Panc1 (cell line): ENCODE data around the gene KLHL41. TPM values are rescaled to one million over a fixed set of nuclear protein-coding genes. Genes with fewer than 3 reads are reported as not detected.
A peak's percentile ranks its signal among the peaks of the same experiment; 100 is the strongest.

ENCODE experiments used
- ATAC-seq: fragments of 200-7000 bp; cut with Tn5 transposase; 2 replicates; pipeline ENCODE4 v1.9.1; 2020; ENCODE audit warnings: mild to moderate bottlenecking, moderate library complexity
- BruUV-seq: library from RNA; stranded (reverse); fragments of 400-500 nt; replicated peaks from 2 replicates; lab custom pipeline; 2021; lab: Mats Ljungman, UMichigan
- CTCF ChIA-PET: fragments of 300-600 bp; sonication (Branson Sonifier 250); formaldehyde crosslinking; loops from one replicate; lab custom pipeline; 2022; ENCODE audit warnings: antibody characterized with exemption; lab: Charles Lee
- POLR2A ChIA-PET: fragments of 300-600 bp; sonication (Branson Sonifier 250); formaldehyde crosslinking; loops from one replicate; lab custom pipeline; 2022; ENCODE audit warnings: antibody characterized with exemption; lab: Charles Lee
- DNase-seq: peaks from one replicate; pipeline ENCODE4 v3.0.0-alpha.2; 2010; ENCODE audit warnings: low read depth, low spot score
- H3K27ac ChIP-seq: 2 replicates; pipeline ENCODE4 v1.5.1; 2011; ENCODE audit warnings: mild to moderate bottlenecking, low read length, inconsistent platforms
- H3K27me3 ChIP-seq: fragments of 200-500 bp; sonication (Bioruptor generic); 2 replicates; pipeline ENCODE4 v1.6.0; 2014; ENCODE audit warnings: low read length, inconsistent platforms; ENCODE audit not compliant: control insufficient read depth, insufficient read depth
- H3K36me3 ChIP-seq: fragments of 200-500 bp; sonication (Bioruptor generic); 2 replicates; pipeline ENCODE4 v1.5.1; 2014; ENCODE audit warnings: inconsistent platforms, mild to moderate bottlenecking, low read length, moderate library complexity; ENCODE audit not compliant: control insufficient read depth, insufficient read depth
- H3K4me1 ChIP-seq: 2 replicates; pipeline ENCODE4 v1.5.1; 2011; ENCODE audit warnings: inconsistent platforms, mild to moderate bottlenecking, low read length, moderate library complexity; ENCODE audit not compliant: control insufficient read depth, insufficient read depth
- H3K4me3 ChIP-seq, 2 experiments: 2 replicates each; pipeline ENCODE4 v1.5.1; 2011 to 2012; ENCODE audit warnings: low read depth in 2 of 2, low read length in 2 of 2, mild to moderate bottlenecking in 2 of 2, inconsistent platforms in 1 of 2, moderate library complexity in 1 of 2
- H3K9me3 ChIP-seq: fragments of 200-500 bp; sonication (Bioruptor generic); 2 replicates; pipeline ENCODE4 v1.5.1; 2014; ENCODE audit warnings: low read depth, mild to moderate bottlenecking, inconsistent platforms, low read length, moderate library complexity; ENCODE audit not compliant: control insufficient read depth, insufficient read depth
- POLR2AphosphoS5 ChIP-seq: IDR thresholded peaks from 2 replicates; pipeline ENCODE4 v1.6.1; 2012; ENCODE audit warnings: mild to moderate bottlenecking, low read depth, low read length, moderate library complexity
- SIN3A ChIP-seq: IDR thresholded peaks from 2 replicates; pipeline ENCODE4 v1.6.1; 2012; ENCODE audit warnings: low read depth, mild to moderate bottlenecking, low read length, moderate library complexity, borderline replicate concordance; ENCODE audit not compliant: insufficient read depth
- TCF7L2 ChIP-seq: IDR thresholded peaks from 2 replicates; pipeline ENCODE4 v1.6.1; 2011; ENCODE audit warnings: mild to moderate bottlenecking, low read depth, low read length, inconsistent platforms
- in situ Hi-C: cut with HindIII; loops from 2 replicates; pipeline ENCODE4 v1.10.0; 2016; ENCODE audit warnings: low sequenced_read_pairs, low pct_unique_long_range_greater_than_20kb
- intact Hi-C: fragments of 100-400 bp; cut with micrococcal nuclease; formaldehyde crosslinking; loops from one replicate; pipeline ENCODE4 v1.10.0; 2022; ENCODE audit not compliant: unreplicated experiment
- total RNA-seq: library from RNA; stranded (reverse); gene quantifications from one replicate; pipeline ENCODE4 v1.2.1, GENCODE V29; 2021; ENCODE audit not compliant: unreplicated experiment
- TF ChIP-seq, protein P1 (sequence below), 2 experiments: IDR thresholded peaks; 2 replicates each; pipeline ENCODE4 v1.6.1; 2011 to 2012; ENCODE audit warnings: low read depth in 2 of 2, control low read depth in 1 of 2, low read length in 1 of 2, mild to moderate bottlenecking in 1 of 2, moderate library complexity in 1 of 2; ENCODE audit not compliant: insufficient read depth in 1 of 2
- TF ChIP-seq, protein P2 (sequence below): fragments of 450-650 bp; IDR thresholded peaks from 2 replicates; pipeline ENCODE4 v1.5.1; 2017; ENCODE audit warnings: mild to moderate bottlenecking

The KLHL41 gene
- total RNA-seq, 1 experiment from 2014 or later, result 0.72 TPM

DNA sequence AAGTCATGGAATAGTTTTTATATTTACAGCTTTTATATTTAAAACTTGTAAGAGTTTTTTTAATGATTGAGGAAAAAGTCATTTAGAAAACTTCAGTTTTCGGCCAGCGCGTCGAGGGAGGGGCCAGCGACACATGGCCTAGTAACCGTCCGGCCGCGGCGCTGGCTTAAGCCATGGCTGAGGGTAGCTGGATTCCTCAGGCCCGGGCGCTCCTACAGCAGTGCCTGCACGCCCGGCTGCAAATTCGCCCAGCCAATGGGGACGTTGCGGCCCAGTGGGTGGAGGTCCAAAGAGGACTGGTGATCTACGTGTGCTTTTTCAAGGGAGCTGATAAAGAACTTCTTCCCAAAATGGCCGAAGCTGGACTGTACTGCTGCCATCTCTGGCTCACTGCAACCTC, 4.9 kb upstream of the KLHL41 start:
- no TSS peak for BruUV-seq
- ATAC-seq (no peak), DNase-seq (no peak)
- in situ Hi-C loops, result no loop called here
- Histone ChIP-seq H3K27me3 (no peaks in the 10 kb centered on the region), H3K4me3 (no peak overlapping the region), H3K27ac (no peak overlapping the region), H3K9me3 (no peaks in the 10 kb centered on the region), H3K36me3 (no peaks in the 10 kb centered on the region), H3K4me1 (peaks cover 8% of the 10 kb centered on the region)
- TF ChIP-seq TCF7L2, result no peak
- TF ChIP-seq, protein P1, sequence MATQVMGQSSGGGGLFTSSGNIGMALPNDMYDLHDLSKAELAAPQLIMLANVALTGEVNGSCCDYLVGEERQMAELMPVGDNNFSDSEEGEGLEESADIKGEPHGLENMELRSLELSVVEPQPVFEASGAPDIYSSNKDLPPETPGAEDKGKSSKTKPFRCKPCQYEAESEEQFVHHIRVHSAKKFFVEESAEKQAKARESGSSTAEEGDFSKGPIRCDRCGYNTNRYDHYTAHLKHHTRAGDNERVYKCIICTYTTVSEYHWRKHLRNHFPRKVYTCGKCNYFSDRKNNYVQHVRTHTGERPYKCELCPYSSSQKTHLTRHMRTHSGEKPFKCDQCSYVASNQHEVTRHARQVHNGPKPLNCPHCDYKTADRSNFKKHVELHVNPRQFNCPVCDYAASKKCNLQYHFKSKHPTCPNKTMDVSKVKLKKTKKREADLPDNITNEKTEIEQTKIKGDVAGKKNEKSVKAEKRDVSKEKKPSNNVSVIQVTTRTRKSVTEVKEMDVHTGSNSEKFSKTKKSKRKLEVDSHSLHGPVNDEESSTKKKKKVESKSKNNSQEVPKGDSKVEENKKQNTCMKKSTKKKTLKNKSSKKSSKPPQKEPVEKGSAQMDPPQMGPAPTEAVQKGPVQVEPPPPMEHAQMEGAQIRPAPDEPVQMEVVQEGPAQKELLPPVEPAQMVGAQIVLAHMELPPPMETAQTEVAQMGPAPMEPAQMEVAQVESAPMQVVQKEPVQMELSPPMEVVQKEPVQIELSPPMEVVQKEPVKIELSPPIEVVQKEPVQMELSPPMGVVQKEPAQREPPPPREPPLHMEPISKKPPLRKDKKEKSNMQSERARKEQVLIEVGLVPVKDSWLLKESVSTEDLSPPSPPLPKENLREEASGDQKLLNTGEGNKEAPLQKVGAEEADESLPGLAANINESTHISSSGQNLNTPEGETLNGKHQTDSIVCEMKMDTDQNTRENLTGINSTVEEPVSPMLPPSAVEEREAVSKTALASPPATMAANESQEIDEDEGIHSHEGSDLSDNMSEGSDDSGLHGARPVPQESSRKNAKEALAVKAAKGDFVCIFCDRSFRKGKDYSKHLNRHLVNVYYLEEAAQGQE (IDR thresholded peaks at IDR 0.05; ENCODE audit: insufficient read depth in 1 of 2, low read depth in 2 of 2, low read length in 1 of 2), result no peak
- CTCF ChIA-PET, result no interaction called here
- intact Hi-C loops, result no loop called here
- POLR2A ChIA-PET, result no interaction called here

DNA sequence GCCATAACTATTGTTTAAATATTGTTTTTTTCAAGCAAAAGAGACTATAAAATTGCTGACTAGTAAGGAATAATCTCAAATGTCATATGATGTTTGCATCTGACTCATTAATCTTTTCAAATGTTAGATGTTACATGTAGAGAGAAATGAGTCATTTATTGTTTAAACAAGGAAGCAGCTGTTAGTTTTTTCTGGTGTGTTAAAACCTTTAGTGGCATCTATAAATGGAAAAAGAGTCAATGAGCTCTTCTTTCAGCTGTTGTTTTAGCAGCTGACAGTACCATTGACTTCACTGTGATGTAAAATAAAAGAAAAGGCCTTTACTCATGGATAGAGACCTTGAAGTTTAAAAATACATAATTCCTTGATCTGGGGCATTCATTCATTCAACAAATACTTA, 1.8 kb upstream of the KLHL41 start:
- POLR2A ChIA-PET, result interaction anchor here (0.5 to 0.6 kb wide), 2 partner anchors 44 to 319 kb away, joined by 3 read pairs; partner anchors contain the start of gene UBR3
- Histone ChIP-seq H3K27me3 (no peaks in the 10 kb centered on the region), H3K27ac (no peak overlapping the region), H3K4me1 (peaks cover 13% of the 10 kb centered on the region), H3K4me3 (no peak overlapping the region), H3K9me3 (no peaks in the 10 kb centered on the region), H3K36me3 (no peaks in the 10 kb centered on the region)
- intact Hi-C loops (no loop called here), in situ Hi-C loops (no loop called here)
- ATAC-seq (peak; percentile 73), DNase-seq (peak; percentile 71)
- TF ChIP-seq, protein P1 (IDR thresholded peaks at IDR 0.05; ENCODE audit: insufficient read depth in 1 of 2, low read depth in 2 of 2, low read length in 1 of 2), result no peak
- TF ChIP-seq TCF7L2 (no peak), POLR2AphosphoS5 (no peak), SIN3A (no peak)
- TF ChIP-seq, protein P2, sequence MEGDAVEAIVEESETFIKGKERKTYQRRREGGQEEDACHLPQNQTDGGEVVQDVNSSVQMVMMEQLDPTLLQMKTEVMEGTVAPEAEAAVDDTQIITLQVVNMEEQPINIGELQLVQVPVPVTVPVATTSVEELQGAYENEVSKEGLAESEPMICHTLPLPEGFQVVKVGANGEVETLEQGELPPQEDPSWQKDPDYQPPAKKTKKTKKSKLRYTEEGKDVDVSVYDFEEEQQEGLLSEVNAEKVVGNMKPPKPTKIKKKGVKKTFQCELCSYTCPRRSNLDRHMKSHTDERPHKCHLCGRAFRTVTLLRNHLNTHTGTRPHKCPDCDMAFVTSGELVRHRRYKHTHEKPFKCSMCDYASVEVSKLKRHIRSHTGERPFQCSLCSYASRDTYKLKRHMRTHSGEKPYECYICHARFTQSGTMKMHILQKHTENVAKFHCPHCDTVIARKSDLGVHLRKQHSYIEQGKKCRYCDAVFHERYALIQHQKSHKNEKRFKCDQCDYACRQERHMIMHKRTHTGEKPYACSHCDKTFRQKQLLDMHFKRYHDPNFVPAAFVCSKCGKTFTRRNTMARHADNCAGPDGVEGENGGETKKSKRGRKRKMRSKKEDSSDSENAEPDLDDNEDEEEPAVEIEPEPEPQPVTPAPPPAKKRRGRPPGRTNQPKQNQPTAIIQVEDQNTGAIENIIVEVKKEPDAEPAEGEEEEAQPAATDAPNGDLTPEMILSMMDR, result no peak
- BruUV-seq, result no TSS peak
- CTCF ChIA-PET, result no interaction called here
